GM21367 (cell line): ENCODE data around the gene SPC24.
"Not testable (repeated sequence)": the region's sequence is repeated elsewhere in the genome, so short reads cannot be mapped to it uniquely, and the experiment has no call there.

Experiments used
- ATAC-seq: cut with Tn5 transposase; IDR thresholded peaks from one replicate; pipeline ENCODE4 v1.9.1; 2021; ENCODE audit not compliant: unreplicated experiment

The SPC24 gene

GRCh38 chr19:11131471-11131870, 24.1 kb downstream of the SPC24 start:
- ATAC-seq, result no peak

GRCh38 chr19:11130824-11131455, 24.6 kb downstream of the SPC24 start:
- ATAC-seq, result no peak

- no peak for ATAC-seq
Observed at GRCh38 chr19:11127905-11128304, 27.7 kb downstream of the SPC24 start.

GRCh38 chr19:11125994-11126685, 29.4 kb downstream of the SPC24 start:
- no peak for ATAC-seq

GRCh38 chr19:11124157-11124556, 31.4 kb downstream of the SPC24 start:
- not testable (repeated sequence) for ATAC-seq

- no peak for ATAC-seq
Observed at GRCh38 chr19:11123114-11123513, 32.5 kb downstream of the SPC24 start.

- ATAC-seq, result not testable (repeated sequence)
Observed at GRCh38 chr19:11121963-11122362, 33.6 kb downstream of the SPC24 start.

GRCh38 chr19:11116507-11116906, 39.1 kb downstream of the SPC24 start:
- no peak for ATAC-seq

- no peak for ATAC-seq
Observed at GRCh38 chr19:11115895-11116446, 39.6 kb downstream of the SPC24 start.

- no peak for ATAC-seq
Observed at GRCh38 chr19:11115042-11115441, 40.5 kb downstream of the SPC24 start.

- no peak for ATAC-seq
Observed at GRCh38 chr19:11113140-11113708, 42.4 kb downstream of the SPC24 start.

- ATAC-seq, result no peak
Observed at GRCh38 chr19:11111771-11112144, 43.8 kb downstream of the SPC24 start.

- ATAC-seq, result no peak
Observed at GRCh38 chr19:11111117-11111770, 44.3 kb downstream of the SPC24 start.

- ATAC-seq, result no peak
Observed at GRCh38 chr19:11108746-11109145, 46.8 kb downstream of the SPC24 start.

- no peak for ATAC-seq
Observed at GRCh38 chr19:11106477-11106876, 49.1 kb downstream of the SPC24 start.

GRCh38 chr19:11105014-11105636, 50.5 kb downstream of the SPC24 start:
- no peak for ATAC-seq

- ATAC-seq, result not testable (repeated sequence)
Observed at GRCh38 chr19:11103667-11104066, 51.9 kb downstream of the SPC24 start.

GRCh38 chr19:11102944-11103343, 52.6 kb downstream of the SPC24 start:
- ATAC-seq, result no peak

- ATAC-seq, result no peak
Observed at GRCh38 chr19:11101057-11101456, 54.5 kb downstream of the SPC24 start.

- ATAC-seq, result no peak
Observed at GRCh38 chr19:11100049-11100448, 55.5 kb downstream of the SPC24 start.

- no peak for ATAC-seq
Observed at GRCh38 chr19:11098861-11099260, 56.7 kb downstream of the SPC24 start.
